NCI-H2196 (cell line): ENCODE data around the gene SIGLEC7.

Experiments used
- DNase-seq: peaks from one replicate; lab custom pipeline; 2025; ENCODE audit not compliant: unreplicated experiment; lab: John Stamatoyannopoulos, UW

The SIGLEC7 gene

GRCh38 chr19:51200071-51200666 is 58.1 kb downstream of the SIGLEC7 start:
- no peak for DNase-seq

GRCh38 chr19:51201712-51202111 is 59.6 kb downstream of the SIGLEC7 start:
- DNase-seq, result no peak
